Measurements from ENCODE around the gene MCAT.
A peak's percentile ranks its signal among the peaks of the same experiment; 100 is the strongest.
"Not testable (repeated sequence)": the region's sequence is repeated elsewhere in the genome, so short reads cannot be mapped to it uniquely, and the experiment has no call there.

The MCAT gene

GRCh38 chr22:43152357-43153071, 9.3 kb upstream of the MCAT start:
- DNase-seq = peak; percentile 13

- no peak for DNase-seq
Observed at GRCh38 chr22:43152003-43152356, 8.8 kb upstream of the MCAT start.

- peak; percentile 85 for DNase-seq
Observed at GRCh38 chr22:43151251-43152002, 8.2 kb upstream of the MCAT start, which contains the start of gene TSPO. Gene TSPO, plus strand, starts transcription at chr22:43151559. Its CDS starts 7,680 bp downstream, at chr22:43159239.

GRCh38 chr22:43150731-43151206, 7.6 kb upstream of the MCAT start:
- DNase-seq = no peak

- DNase-seq = no peak
Observed at GRCh38 chr22:43148581-43148980, 5.4 kb upstream of the MCAT start.

- DNase-seq = no peak
Observed at GRCh38 chr22:43147821-43148220, 4.6 kb upstream of the MCAT start.

GRCh38 chr22:43146332-43146731, 3.1 kb upstream of the MCAT start:
- not testable (repeated sequence) for DNase-seq

- not testable (repeated sequence) for DNase-seq
Observed at GRCh38 chr22:43145371-43145770, 2.2 kb upstream of the MCAT start.

- DNase-seq = no peak
Observed at GRCh38 chr22:43144949-43145348, 1.8 kb upstream of the MCAT start.

- no peak for DNase-seq
Observed at GRCh38 chr22:43136801-43137200, 6.4 kb downstream of the MCAT start.

- DNase-seq = no peak
Observed at GRCh38 chr22:43136255-43136654, 6.9 kb downstream of the MCAT start.

- no peak for DNase-seq
Observed at GRCh38 chr22:43135565-43135964, 7.6 kb downstream of the MCAT start.

- DNase-seq = no peak
Observed at GRCh38 chr22:43134553-43134952, 8.6 kb downstream of the MCAT start.

- DNase-seq = no peak
Observed at GRCh38 chr22:43133401-43133800, 9.8 kb downstream of the MCAT start.

GRCh38 chr22:43131773-43132501, 11.3 kb downstream of the MCAT start:
- DNase-seq = no peak

- DNase-seq = no peak
Observed at GRCh38 chr22:43129426-43130425, 13.5 kb downstream of the MCAT start.

- no peak for DNase-seq
Observed at GRCh38 chr22:43128928-43129424, 14.2 kb downstream of the MCAT start.

GRCh38 chr22:43128116-43128515, 15.1 kb downstream of the MCAT start:
- no peak for DNase-seq

GRCh38 chr22:43127166-43127908, 15.9 kb downstream of the MCAT start:
- DNase-seq = no peak

- no peak for DNase-seq
Observed at GRCh38 chr22:43126501-43127165, 16.6 kb downstream of the MCAT start.
